Endothelial cell of umbilical vein (primary cell): Measurements from ENCODE around the gene DBNDD2. TPM values are rescaled to one million over a fixed set of nuclear protein-coding genes. Genes with fewer than 3 reads are reported as not detected.

Experiments used
- BruUV-seq: library from RNA; stranded (reverse); fragments of 400-500 nt; replicated peaks from 2 replicates; lab custom pipeline; 2021; lab: Mats Ljungman, UMichigan
- CTCF ChIA-PET: fragments of 300-600, 350-600 bp; sonication (Branson Sonifier 250); formaldehyde crosslinking; loops from one replicate; lab custom pipeline; 2021; ENCODE audit warnings: antibody characterized with exemption, inconsistent platforms; lab: Charles Lee
- POLR2A ChIA-PET: fragments of 300-600, 350-600 bp; sonication (Branson Sonifier 250); formaldehyde crosslinking; loops from one replicate; lab custom pipeline; 2021; ENCODE audit warnings: antibody characterized with exemption, inconsistent platforms; lab: Charles Lee
- DNase-seq: peaks from one replicate; pipeline ENCODE4 v3.0.0-alpha.2; 2011; ENCODE audit warnings: low read depth, low spot score
- FAIRE-seq: peaks from 2 replicates; lab custom pipeline; 2011; peaks lifted over from hg19 to GRCh38; lab: Jason Lieb, UNC
- H2AFZ ChIP-seq: 2 replicates; pipeline ENCODE4 v1.6.0; 2012; ENCODE audit warnings: low read depth, low read length, control low read depth, inconsistent platforms
- H3K27ac ChIP-seq: 2 replicates; pipeline ENCODE4 v1.5.1; 2011; ENCODE audit warnings: low read depth, mild to moderate bottlenecking, control low read depth, low read length, moderate library complexity; ENCODE audit not compliant: insufficient read depth
- H3K27me3 ChIP-seq, 2 experiments: 2 replicates each; pipeline versions ENCODE4 v1.6.0 to v1.6.1; 2011; ENCODE audit warnings: low read length in 2 of 2, mixed read lengths in 1 of 2; ENCODE audit not compliant: control insufficient read depth in 2 of 2, insufficient read depth in 2 of 2
- H3K36me3 ChIP-seq, 2 experiments: 2 replicates in 1 of 2; 3 replicates in 1 of 2; pipeline ENCODE4 v1.5.1; 2011; ENCODE audit warnings: low read length in 2 of 2, mild to moderate bottlenecking in 1 of 2, moderate library complexity in 1 of 2; ENCODE audit not compliant: control insufficient read depth in 2 of 2, insufficient read depth in 2 of 2; ENCODE audit errors: extremely low read depth in 1 of 2
- H3K4me1 ChIP-seq: 3 replicates; pipeline ENCODE4 v1.5.1; 2011; ENCODE audit warnings: mild to moderate bottlenecking, low read length; ENCODE audit not compliant: control insufficient read depth, insufficient read depth; ENCODE audit errors: extremely low read depth
- H3K4me2 ChIP-seq: 2 replicates; pipeline ENCODE4 v1.6.1; 2011; ENCODE audit warnings: low read length, control low read depth, mixed read lengths; ENCODE audit not compliant: insufficient read depth
- H3K4me3 ChIP-seq, 3 experiments: fragments of 200-600 bp in 1 of 3; sonication (generic), shearing (Covaris generic) in 1 of 3; replicated peaks in 1 of 3; 2 replicates each; pipeline ENCODE4 v1.5.1; 2011 to 2016; ENCODE audit warnings: control low read depth in 3 of 3, low read length in 3 of 3, mild to moderate bottlenecking in 2 of 3, inconsistent platforms in 1 of 3, low read depth in 1 of 3, moderate library complexity in 1 of 3; ENCODE audit not compliant: insufficient read depth in 1 of 3
- H3K79me2 ChIP-seq: 2 replicates; pipeline ENCODE4 v1.6.0; 2012; ENCODE audit warnings: low read length, inconsistent platforms; ENCODE audit not compliant: control insufficient read depth, insufficient read depth
- H3K9ac ChIP-seq: replicated peaks from 2 replicates; pipeline ENCODE3; 2011; ENCODE audit warnings: low read length, control low read depth; ENCODE audit not compliant: insufficient read depth; ENCODE audit errors: extremely low read depth
- H3K9me1 ChIP-seq: replicated peaks from 3 replicates; pipeline ENCODE4 v1.6.0; 2011; ENCODE audit warnings: mild to moderate bottlenecking, low read length; ENCODE audit not compliant: control insufficient read depth, insufficient read depth; ENCODE audit errors: extremely low read depth
- H3K9me3 ChIP-seq: replicated peaks from 2 replicates; pipeline ENCODE4 v1.5.1; 2012; ENCODE audit warnings: low read length, inconsistent platforms; ENCODE audit not compliant: control insufficient read depth, insufficient read depth
- H4K20me1 ChIP-seq: replicated peaks from 2 replicates; pipeline ENCODE3; 2011; ENCODE audit warnings: mild to moderate bottlenecking, low read length; ENCODE audit not compliant: control insufficient read depth, insufficient read depth; ENCODE audit errors: extremely low read depth
- CTCF ChIP-seq, 2 donors: IDR thresholded peaks; 1 replicate in 1 of 2; 2 replicates in 1 of 2; pipeline ENCODE4 v1.5.1; 2011; ENCODE audit warnings: low read length in 2 of 2, mild to moderate bottlenecking in 2 of 2, moderate library complexity in 2 of 2, control low read depth in 1 of 2, inconsistent platforms in 1 of 2, low read depth in 1 of 2; ENCODE audit not compliant: insufficient read depth in 1 of 2; ENCODE audit errors: extremely low read depth in 1 of 2
- EZH2 ChIP-seq: IDR thresholded peaks from 2 replicates; pipeline ENCODE4 v1.6.1; 2012; ENCODE audit warnings: borderline replicate concordance, low read depth, mild to moderate bottlenecking, moderate library complexity, low read length, inconsistent platforms; ENCODE audit not compliant: severe bottlenecking
- FOS ChIP-seq: IDR thresholded peaks from 2 replicates; pipeline ENCODE4 v1.6.1; 2011; ENCODE audit warnings: mild to moderate bottlenecking, low read length, moderate library complexity, borderline replicate concordance; ENCODE audit not compliant: insufficient read depth
- GATA2 ChIP-seq: IDR thresholded peaks from 2 replicates; pipeline ENCODE4 v1.7.0; 2011; ENCODE audit warnings: low read depth, mild to moderate bottlenecking, moderate library complexity, mixed read lengths, low read length; ENCODE audit not compliant: insufficient read length, insufficient read depth
- JUN ChIP-seq: IDR thresholded peaks from 2 replicates; pipeline ENCODE4 v1.6.1; 2011; ENCODE audit warnings: borderline replicate concordance, low read depth; ENCODE audit not compliant: insufficient read length, insufficient read depth
- MAX ChIP-seq: IDR thresholded peaks from 2 replicates; pipeline ENCODE4 v1.6.1; 2011; ENCODE audit not compliant: insufficient read depth, insufficient read length
- MYC ChIP-seq: IDR thresholded peaks from one replicate; pipeline ENCODE4 v1.6.1; 2011; ENCODE audit warnings: mild to moderate bottlenecking, low read depth, low read length
- POLR2A ChIP-seq: IDR thresholded peaks from 2 replicates; pipeline ENCODE4 v1.6.1; 2012; ENCODE audit warnings: low read depth, mild to moderate bottlenecking, control low read depth, low read length
- POLR2AphosphoS5 ChIP-seq: IDR thresholded peaks from 2 replicates; pipeline ENCODE4 v1.6.1; 2012; ENCODE audit warnings: low read depth, mild to moderate bottlenecking, control low read depth, low read length, moderate library complexity; ENCODE audit not compliant: insufficient read depth
- dilution Hi-C: fragments of 300-500 bp; cut with MboI; formaldehyde crosslinking; loops from one replicate; pipeline ENCODE4 v1.15.0; 2019; ENCODE audit warnings: low sequenced_read_pairs; ENCODE audit not compliant: extremely low pct_ligation_motif_present
- intact Hi-C: fragments of 100-400 bp; cut with micrococcal nuclease; formaldehyde crosslinking; loops from one replicate; pipeline ENCODE4 v1.10.0; 2022
- polyA plus RNA-seq, 4 experiments: library from polyadenylated mRNA; depleted of rRNA in 3 of 4; stranded (reverse) in 3 of 4; unstranded in 1 of 4; fragments of >200 nt; gene quantifications; 2 replicates each; pipeline versions ENCODE4 v1.2.1 to v1.2.3, GENCODE V29; 2011 to 2012; ENCODE audit warnings: missing spikeins in 1 of 4
- total RNA-seq: library from RNA; stranded (reverse); gene quantifications from 2 replicates; pipeline ENCODE4 v1.2.3, GENCODE V29; 2021

The DBNDD2 gene
- total and polyA plus RNA-seq, 2 donors (not counting 3 experiments of a cell fraction or from before 2014, with no cell fraction given): 15.6 to 27.9 TPM

- CTCF ChIA-PET: interaction anchor here (0.8 to 12.5 kb wide), 9 partner anchors 10 to 136 kb away, joined by 3 to 416 read pairs (median 3); partner anchors contain the start of genes PIGT and SYS1
- intact Hi-C loops: no loop called here
- dilution Hi-C loops: no loop called here
- H3K9me3 ChIP-seq: no peaks in the 10 kb centered on the region
- no peaks in the 10 kb centered on the region for H3K27me3 ChIP-seq
- H2AFZ ChIP-seq: no peak overlapping the region
- no peak overlapping the region for H3K4me2 ChIP-seq
- no peak overlapping the region for H3K9ac ChIP-seq
- H3K4me3 ChIP-seq: no peak overlapping the region
- no peaks in the 10 kb centered on the region for H3K9me1 ChIP-seq
- FAIRE-seq: no peak
- H3K4me1 ChIP-seq: peaks cover 3% of the 10 kb centered on the region
- TF ChIP-seq GATA2: no peak
- no peak for TF ChIP-seq JUN
- no peak for TF ChIP-seq POLR2AphosphoS5
- TF ChIP-seq EZH2: no peak
- H4K20me1 ChIP-seq: no peaks in the 10 kb centered on the region
- POLR2A ChIA-PET: no interaction called here
- no peak for DNase-seq
- H3K79me2 ChIP-seq: no peaks in the 10 kb centered on the region
- no peak overlapping the region for H3K27ac ChIP-seq
- BruUV-seq: no TSS peak
- H3K36me3 ChIP-seq: peaks cover 0 to 9% of the 10 kb centered on the region in 2 experiments
These were observed 21.5 kb downstream of the DBNDD2 start for GRCh38 chr20:45429618-45430017.

GRCh38 chr20:45432294-45432693 is 24.2 kb downstream of the DBNDD2 start:
- no TSS peak for BruUV-seq
- Histone ChIP-seq H2AFZ (no peak overlapping the region), H3K27ac (no peak overlapping the region), H3K4me2 (no peak overlapping the region), H3K79me2 (no peaks in the 10 kb centered on the region), H3K4me3 (no peak overlapping the region), H3K9me1 (no peaks in the 10 kb centered on the region), H3K9ac (no peak overlapping the region), H3K27me3 (no peaks in the 10 kb centered on the region), H3K9me3 (no peaks in the 10 kb centered on the region), H3K36me3 (no peaks in the 10 kb centered on the region), H4K20me1 (no peaks in the 10 kb centered on the region), H3K4me1 (peaks cover 6% of the 10 kb centered on the region)
- DNase-seq: peak; percentile 25
- TF ChIP-seq EZH2 (no peak), JUN (no peak), MYC (no peak), FOS (peak; percentile 33), CTCF (IDR thresholded peaks at IDR 0.05; ENCODE audit: extremely low read depth in 1 of 2, insufficient read depth in 1 of 2, low read depth in 1 of 2, low read length in 2 of 2) (no peak), GATA2 (no peak), MAX (no peak), POLR2AphosphoS5 (no peak), POLR2A (no peak)
- intact Hi-C loops (no loop called here), dilution Hi-C loops (no loop called here)
- ChIA-PET POLR2A (no interaction called here), CTCF (interaction anchor here (12.5 kb wide), 1 partner anchor 59 kb away, joined by 416 read pairs; no protein-coding TSS in a partner anchor)
- peak; percentile 62 for FAIRE-seq
